Measurements from ENCODE around the gene KRI1.

GRCh38 chr19:10587022-10587838, 21.4 kb upstream of the KRI1 start, which contains the start of gene AP1M2:
- TF ChIP-seq POLR2A (IDR thresholded peaks at IDR 0.05) = no peak
- TF ChIP-seq CTCF (IDR thresholded peaks at IDR 0.05) = no peak
